SW480 (cell line): ENCODE measurements around the gene LRAT.

Source experiments
- DNase-seq: peaks from one replicate; pipeline ENCODE4 v3.0.0-alpha.2; 2016; ENCODE audit warnings: low spot score

Gene LRAT

GRCh38 chr4:154778264-154778663 lies 34.5 kb downstream of the LRAT start:
- DNase-seq = no peak

- DNase-seq = peak; percentile 9
Observed at GRCh38 chr4:154779362-154779947, 35.7 kb downstream of the LRAT start.

- DNase-seq = no peak
Observed at GRCh38 chr4:154781126-154781982, 37.6 kb downstream of the LRAT start, which contains the start of gene RBM46. Gene RBM46, plus strand, starts transcription at chr4:154781272. Its CDS starts 15,481 bp downstream, at chr4:154796753.

DNA sequence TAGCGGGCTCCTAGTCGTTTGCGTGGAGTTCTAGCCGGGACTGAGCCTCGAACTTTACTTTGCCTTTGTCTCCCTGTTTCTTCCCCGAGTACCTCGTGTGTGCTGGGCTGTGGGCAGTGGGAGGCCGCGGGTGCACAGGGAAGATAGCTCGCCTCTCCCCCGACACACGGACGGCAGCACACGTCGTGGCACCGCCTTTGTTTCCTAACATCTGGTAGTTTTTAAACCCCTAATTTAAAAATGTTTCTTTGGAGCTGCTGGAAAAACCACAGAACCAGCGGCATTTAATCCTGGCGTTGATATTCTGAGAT lies 38.1 kb downstream of the LRAT start:
- no peak for DNase-seq
